NCI-H2196 treated with DMSO at 0.1 percent for 48 hours (cell line): Measurements from ENCODE around the gene BNC2.
A peak's percentile ranks its signal among the peaks of the same experiment; 100 is the strongest.

Experiments
- DNase-seq: peaks from one replicate; lab custom pipeline; 2025; ENCODE audit not compliant: unreplicated experiment; lab: John Stamatoyannopoulos, UW

BNC2 gene

GRCh38 chr9:16763946-16764345, 106.5 kb downstream of the BNC2 start:
- no peak for DNase-seq

DNA sequence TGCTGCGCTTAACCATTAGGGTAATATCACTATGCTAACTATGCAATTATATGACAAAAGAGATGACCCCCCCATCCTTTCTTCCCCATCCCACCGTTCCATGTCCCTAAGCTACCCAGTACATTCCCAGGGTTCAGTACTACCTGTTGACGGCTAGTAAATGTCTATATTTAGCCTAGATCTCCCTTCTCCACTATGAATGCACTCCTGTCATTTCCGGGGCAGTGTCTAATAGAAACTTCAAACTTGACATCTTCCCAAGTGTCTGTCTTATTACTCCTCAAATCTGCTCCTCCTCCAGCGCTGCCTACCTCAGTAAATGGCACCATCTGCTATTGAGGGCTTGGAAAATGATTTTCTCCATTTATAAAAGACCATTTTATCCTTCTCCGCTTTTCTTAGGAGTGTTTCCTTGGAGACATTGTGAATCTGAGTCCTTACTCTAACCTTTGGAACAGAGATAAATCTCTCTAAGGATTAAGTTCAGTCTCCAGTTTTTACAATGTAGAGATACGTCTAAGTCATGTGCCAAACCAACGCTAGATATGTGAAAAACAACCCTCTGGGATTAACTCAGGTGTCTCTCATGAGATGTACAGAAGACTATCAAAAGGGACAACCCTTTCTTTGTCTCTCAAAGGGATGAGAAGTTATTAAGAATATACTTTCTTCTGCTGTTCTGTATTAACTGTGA, 114.9 kb downstream of the BNC2 start:
- DNase-seq = no peak

DNA sequence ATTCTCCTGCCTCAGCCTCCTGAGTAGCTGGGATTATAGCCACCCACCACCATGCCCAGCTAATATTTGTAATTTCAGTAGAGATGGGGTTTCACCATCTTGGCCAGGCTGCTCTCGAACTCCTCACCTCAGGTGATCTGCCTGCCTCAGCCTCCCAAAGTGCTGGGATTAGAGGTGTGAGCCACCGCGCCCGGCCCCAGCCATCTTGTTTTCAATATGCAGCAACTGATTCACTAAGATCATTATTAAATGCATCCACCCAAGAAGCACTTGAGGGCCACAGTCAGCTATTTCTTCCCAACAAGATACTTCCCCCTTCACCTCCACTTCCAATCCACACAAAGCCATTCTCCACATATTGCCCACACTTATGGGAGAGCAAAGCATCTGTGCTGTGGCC, 115.8 kb downstream of the BNC2 start:
- no peak for DNase-seq

DNA sequence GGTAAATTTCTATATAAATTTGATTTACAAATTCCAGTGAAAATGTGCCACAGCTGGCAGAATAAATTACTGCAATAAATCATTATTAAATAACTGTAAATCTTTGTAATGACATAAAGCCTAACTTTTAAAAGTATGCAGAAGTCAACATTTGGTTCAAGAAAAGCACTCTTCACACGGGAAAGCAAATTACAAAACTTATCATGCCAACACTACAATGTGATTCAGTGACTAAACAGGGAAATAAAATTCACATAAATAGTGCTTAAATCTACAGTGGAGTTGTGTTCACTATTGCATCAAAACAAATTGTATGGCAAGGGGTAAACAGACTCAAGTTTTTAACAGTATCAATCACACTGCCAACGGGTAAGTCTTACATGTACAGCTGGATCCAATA, 117.2 kb downstream of the BNC2 start:
- DNase-seq = no peak

- no peak for DNase-seq
Measured at GRCh38 chr9:16752601-16753000, 117.9 kb downstream of the BNC2 start.

- no peak for DNase-seq
Measured at GRCh38 chr9:16750553-16750952, 119.9 kb downstream of the BNC2 start.

- DNase-seq = no peak
Measured at GRCh38 chr9:16745359-16745758, 125.1 kb downstream of the BNC2 start.

DNA sequence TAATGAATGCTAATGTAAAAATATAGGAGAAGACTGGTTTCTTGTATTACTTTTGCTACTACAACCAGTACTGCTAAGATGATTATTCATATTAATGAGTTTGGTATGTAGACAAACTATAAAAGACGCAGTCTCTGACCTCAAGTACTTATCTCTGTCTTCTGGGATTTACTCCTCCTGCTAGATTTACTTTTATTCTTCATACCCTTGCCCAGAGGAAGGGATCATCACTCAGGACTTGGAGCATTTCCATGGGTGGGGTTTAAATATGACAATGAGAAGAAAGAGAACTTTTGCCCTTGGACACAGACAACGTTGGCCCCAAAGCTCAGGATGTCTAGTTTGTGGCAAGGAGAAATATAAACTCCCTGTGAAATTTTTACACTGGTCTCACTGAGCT, 126.1 kb downstream of the BNC2 start:
- DNase-seq = no peak

DNA sequence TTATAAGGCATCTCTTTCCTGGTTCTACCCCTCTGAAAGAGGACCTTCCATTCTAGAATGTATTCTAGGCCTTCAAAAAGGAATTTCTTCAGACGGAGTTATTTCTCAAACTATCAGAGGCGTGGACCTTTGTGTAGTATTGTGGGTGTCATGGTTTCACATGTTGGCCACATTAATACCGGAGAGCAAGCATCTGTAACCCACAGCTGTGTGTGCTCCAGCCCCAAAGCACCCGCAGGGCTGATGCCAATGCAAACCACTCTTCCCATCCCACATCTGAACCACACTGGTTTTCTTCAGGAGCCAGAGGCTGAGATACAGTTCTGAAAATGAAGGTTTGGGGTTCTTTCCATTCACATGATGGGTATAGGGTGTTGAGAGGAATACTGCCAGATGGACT, 127.1 kb downstream of the BNC2 start:
- no peak for DNase-seq

- no peak for DNase-seq
Measured at GRCh38 chr9:16735001-16735400, 135.5 kb downstream of the BNC2 start.

DNA sequence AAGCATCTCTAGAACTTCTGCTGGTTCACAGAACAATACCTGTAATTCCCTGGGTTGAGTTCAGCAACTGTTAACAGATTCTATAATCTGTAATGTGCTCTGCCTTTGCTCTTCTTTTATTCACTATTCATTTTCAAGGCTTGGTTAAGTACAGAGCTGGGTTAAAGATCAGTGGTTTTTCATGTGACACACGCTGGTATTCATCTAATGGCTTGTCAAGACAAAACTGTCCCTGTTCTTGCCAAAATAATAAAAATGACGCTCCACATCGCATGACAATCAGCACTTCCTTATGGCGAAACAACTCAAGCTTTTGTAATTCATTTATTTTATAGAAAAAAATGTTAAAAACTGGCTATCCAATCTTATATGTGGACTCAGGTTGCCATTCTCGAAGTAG, 137.9 kb downstream of the BNC2 start:
- DNase-seq = no peak

DNA sequence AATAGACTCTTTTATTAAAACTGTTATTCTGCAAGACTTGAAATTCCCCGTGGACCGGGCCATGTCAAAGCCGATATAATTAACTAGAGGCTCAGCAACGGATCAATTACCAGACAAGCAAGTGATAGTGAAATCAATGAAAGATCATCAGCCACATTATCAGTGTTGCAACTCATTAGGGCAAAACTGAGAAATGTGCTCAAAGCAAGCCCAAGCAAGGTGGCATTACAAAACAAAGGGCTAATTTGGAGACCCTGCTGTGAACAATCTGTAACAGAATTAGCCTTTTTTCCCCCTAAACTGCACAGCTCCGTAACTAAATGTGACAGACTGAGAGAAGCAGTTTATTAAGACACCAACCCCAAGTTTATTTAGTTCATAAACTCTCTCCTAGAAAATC, 140.3 kb downstream of the BNC2 start:
- no peak for DNase-seq

- DNase-seq = peak; percentile 28
Measured at GRCh38 chr9:16729651-16730050, 140.8 kb downstream of the BNC2 start.

DNA sequence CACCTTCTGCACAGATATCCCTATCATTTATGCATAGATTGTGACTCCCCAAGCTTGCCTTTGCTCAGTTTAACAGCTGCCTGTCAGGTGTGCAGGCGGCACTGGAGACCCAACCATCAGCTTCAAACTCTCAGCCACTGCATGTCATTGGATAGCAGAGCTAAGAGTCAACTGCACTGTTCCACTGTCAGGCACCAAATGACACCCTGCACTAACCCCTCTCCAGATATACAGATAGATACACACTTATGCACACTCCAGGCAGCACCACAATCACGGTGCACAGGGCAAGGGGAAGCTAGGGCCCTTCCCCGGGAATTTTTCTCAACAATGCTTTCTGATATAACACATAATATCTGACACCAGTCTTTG, 142.3 kb downstream of the BNC2 start:
- no peak for DNase-seq

- no peak for DNase-seq
Measured at GRCh38 chr9:16727452-16728136, 142.9 kb downstream of the BNC2 start.

DNA sequence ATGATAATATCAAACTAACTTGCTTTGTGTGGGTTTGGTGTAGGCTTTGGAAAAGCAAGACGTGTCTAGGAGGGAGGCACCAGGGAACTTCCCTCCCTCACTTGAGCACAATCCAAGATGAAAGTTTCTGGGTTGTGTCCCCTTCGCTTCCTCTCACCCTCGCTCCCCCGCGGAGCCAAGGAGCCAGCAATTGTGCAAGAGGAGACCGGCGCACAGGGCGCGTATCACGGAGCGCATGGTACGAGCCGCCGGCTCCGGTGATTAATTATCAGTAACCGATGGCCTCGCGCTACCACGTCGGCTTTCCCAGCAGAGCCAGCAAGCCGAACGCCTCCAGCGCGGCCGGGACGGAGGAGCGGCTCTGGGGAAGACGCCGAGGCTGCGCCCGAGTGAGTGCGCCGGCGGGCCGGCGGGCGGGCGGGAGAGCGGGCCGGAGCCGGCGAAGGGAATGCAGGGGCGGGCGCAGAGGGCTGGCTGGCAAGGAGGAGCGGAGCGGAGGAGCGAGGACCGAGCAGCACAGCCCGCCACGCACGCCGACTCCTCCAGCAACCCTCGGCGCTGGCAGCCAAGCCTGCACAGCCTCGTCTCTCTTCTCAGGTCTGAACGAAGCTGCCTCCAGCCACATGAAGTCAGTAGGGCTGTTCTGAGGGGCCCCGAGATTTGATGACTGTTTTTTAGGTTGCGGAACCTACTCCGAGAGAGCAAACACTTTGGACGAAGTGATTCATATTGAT, 143.6 kb downstream of the BNC2 start:
- no peak for DNase-seq

DNA sequence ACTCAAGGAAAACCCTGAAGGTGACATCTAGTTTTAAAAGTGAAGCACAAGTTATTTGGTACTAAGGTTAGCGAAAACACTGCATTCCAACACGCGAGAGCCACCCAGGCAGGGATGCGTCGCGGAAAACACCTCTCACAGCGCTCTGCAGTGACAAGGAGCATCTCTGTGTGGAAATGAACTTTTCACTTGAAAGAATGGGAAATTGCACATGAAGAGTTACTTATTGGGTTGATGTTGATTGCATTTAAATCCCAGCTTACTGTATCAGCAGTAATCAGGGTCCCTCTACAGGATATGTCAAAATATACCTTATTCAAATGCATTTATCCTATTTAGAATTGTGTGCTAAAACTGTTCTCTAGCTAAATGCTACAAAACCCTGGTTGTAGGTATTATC, 144.4 kb downstream of the BNC2 start:
- DNase-seq = no peak

DNA sequence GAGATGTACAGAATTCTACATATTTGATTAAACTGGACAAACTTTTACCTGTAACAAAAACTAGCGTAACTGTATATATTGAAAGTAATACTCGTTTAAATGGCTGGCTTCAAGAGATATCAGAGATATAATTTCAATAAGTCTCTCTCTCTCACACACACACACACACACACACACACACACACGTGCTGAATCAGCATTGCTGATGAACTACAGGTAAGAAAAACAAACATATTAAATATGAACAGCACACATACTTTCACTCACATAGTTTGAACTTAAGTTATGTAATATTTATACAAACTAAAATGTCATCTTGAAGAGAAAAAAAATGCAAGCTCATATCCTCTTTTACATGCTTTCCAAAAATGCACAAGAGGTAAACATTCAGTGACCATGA, 145.4 kb downstream of the BNC2 start:
- no peak for DNase-seq

- DNase-seq = no peak
Measured at GRCh38 chr9:16721972-16722371, 148.5 kb downstream of the BNC2 start.

DNA sequence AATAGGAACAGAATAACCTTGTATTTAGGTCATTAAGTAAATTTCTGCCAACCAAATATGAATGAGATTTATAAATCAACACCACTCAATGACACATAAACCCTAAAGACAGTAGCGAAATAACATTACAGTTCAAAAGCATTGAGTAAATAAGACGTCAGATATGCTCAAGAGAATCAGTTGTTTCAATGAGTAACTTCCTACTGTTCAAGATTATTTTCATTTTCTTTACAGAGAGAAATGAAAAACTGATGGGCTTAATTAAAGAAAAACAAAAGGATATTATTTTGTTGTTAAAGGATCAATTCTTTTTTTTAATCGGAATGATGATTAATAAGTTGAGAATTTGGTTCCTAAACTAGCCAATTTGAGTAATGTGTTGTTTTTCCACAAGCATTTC, 150.1 kb downstream of the BNC2 start:
- DNase-seq = no peak

DNA sequence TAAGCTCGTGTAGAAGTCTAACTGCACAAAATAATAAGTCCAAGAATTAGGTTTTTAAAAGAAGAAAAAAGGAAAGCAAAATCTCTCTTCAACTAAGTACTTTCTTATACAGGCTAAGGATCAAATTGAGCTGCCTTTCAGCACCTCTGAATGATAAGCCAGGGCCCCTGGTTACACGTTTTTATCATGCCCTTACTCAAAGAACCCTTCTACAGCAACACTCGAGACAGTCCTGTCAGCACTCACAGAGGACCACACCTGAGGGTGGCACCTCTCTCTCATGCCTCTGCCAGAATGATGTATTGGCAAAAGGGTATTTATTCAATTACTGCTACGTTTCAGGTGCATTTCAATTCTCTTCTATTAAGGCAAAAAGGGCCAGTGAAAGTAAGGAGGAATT, 150.5 kb downstream of the BNC2 start:
- DNase-seq = no peak

DNA sequence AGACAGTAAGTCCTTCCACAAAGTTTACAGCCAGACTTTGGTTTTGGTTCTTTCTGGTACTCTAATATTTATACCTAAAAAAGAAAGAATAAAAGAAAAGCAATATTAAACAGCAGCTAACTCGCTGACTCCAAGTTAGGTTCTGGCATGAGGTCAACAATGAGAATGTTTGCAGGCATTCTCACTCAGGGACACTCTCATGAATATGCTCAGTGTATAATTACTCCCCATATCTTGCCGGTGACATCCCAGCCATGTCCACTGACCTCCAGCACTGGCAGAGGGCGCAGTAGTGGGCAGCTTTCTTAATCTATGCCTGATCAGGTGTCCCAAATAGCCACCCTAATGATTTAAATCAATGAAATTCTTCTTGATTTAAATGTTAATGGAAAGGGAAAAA, 151.5 kb downstream of the BNC2 start:
- no peak for DNase-seq
